HL-60 (cell line): ENCODE measurements around the gene CCDC187.

Experiments used
- DNase-seq, 2 experiments: peaks; one replicate each; pipeline ENCODE4 v3.0.0-alpha.2; 2010 to 2020; ENCODE audit warnings: low read depth in 1 of 2, low spot score in 1 of 2
- H3K27ac ChIP-seq: fragments of 250-450 bp; sonication (Bioruptor Pico); replicated peaks from 2 replicates; pipeline ENCODE4 v1.5.1; 2020; ENCODE audit warnings: mild to moderate bottlenecking, moderate library complexity
- H3K27me3 ChIP-seq: fragments of 250-450 bp; sonication (Bioruptor Pico); 2 replicates; pipeline ENCODE4 v1.5.1; 2021; ENCODE audit warnings: mild to moderate bottlenecking, moderate library complexity; ENCODE audit not compliant: insufficient read depth, poor library complexity, severe bottlenecking
- H3K4me3 ChIP-seq: replicated peaks from 2 replicates; pipeline ENCODE4 v1.5.1; 2011; ENCODE audit warnings: mild to moderate bottlenecking, control low read depth, low read length; ENCODE audit not compliant: insufficient read depth
- CTCF ChIP-seq: IDR thresholded peaks from one replicate; pipeline ENCODE4 v1.5.1; 2011; ENCODE audit warnings: low read length, control low read depth, inconsistent platforms; ENCODE audit not compliant: insufficient read depth
- GABPA ChIP-seq: IDR thresholded peaks from 2 replicates; pipeline ENCODE4 v1.6.1; 2012; ENCODE audit warnings: low read depth
- POLR2AphosphoS5 ChIP-seq: IDR thresholded peaks from 2 replicates; pipeline ENCODE4 v1.6.1; 2012; ENCODE audit warnings: low read depth
- SPI1 ChIP-seq: IDR thresholded peaks from 2 replicates; pipeline ENCODE4 v1.6.1; 2012; ENCODE audit warnings: low read depth, mild to moderate bottlenecking, borderline replicate concordance
- TF ChIP-seq, protein P1 (sequence below): IDR thresholded peaks from 2 replicates; pipeline ENCODE4 v1.6.1; 2012; ENCODE audit warnings: low read depth; ENCODE audit not compliant: insufficient replicate concordance

The CCDC187 gene

DNA sequence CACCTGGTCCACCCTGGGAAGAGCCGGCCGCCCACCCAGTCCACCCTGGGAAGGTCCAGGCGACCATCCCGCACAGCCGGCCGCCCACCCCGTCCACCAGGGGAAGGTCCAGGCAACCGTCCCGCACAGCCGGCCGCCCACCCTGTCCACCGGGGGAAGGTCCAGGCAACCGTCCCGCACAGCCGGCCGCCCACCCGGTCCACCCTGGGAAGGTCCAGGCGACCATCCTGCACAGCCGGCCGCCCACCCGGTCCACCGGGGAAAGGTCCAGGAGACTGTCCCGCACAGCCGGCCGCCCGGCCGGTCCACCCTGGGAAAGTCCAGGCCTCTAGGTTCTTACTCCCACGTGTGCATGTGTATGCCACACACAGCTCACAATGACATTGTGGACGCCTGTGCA is 51.6 kb downstream of the CCDC187 start:
- DNase-seq, result no peak
- Histone ChIP-seq H3K4me3 (no peak overlapping the region), H3K27me3 (peaks cover 4% of the 10 kb centered on the region), H3K27ac (no peak overlapping the region)
- TF ChIP-seq POLR2AphosphoS5 (no peak), GABPA (no peak), CTCF (no peak), SPI1 (no peak)
- TF ChIP-seq, protein P1, sequence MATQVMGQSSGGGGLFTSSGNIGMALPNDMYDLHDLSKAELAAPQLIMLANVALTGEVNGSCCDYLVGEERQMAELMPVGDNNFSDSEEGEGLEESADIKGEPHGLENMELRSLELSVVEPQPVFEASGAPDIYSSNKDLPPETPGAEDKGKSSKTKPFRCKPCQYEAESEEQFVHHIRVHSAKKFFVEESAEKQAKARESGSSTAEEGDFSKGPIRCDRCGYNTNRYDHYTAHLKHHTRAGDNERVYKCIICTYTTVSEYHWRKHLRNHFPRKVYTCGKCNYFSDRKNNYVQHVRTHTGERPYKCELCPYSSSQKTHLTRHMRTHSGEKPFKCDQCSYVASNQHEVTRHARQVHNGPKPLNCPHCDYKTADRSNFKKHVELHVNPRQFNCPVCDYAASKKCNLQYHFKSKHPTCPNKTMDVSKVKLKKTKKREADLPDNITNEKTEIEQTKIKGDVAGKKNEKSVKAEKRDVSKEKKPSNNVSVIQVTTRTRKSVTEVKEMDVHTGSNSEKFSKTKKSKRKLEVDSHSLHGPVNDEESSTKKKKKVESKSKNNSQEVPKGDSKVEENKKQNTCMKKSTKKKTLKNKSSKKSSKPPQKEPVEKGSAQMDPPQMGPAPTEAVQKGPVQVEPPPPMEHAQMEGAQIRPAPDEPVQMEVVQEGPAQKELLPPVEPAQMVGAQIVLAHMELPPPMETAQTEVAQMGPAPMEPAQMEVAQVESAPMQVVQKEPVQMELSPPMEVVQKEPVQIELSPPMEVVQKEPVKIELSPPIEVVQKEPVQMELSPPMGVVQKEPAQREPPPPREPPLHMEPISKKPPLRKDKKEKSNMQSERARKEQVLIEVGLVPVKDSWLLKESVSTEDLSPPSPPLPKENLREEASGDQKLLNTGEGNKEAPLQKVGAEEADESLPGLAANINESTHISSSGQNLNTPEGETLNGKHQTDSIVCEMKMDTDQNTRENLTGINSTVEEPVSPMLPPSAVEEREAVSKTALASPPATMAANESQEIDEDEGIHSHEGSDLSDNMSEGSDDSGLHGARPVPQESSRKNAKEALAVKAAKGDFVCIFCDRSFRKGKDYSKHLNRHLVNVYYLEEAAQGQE, result no peak

DNA sequence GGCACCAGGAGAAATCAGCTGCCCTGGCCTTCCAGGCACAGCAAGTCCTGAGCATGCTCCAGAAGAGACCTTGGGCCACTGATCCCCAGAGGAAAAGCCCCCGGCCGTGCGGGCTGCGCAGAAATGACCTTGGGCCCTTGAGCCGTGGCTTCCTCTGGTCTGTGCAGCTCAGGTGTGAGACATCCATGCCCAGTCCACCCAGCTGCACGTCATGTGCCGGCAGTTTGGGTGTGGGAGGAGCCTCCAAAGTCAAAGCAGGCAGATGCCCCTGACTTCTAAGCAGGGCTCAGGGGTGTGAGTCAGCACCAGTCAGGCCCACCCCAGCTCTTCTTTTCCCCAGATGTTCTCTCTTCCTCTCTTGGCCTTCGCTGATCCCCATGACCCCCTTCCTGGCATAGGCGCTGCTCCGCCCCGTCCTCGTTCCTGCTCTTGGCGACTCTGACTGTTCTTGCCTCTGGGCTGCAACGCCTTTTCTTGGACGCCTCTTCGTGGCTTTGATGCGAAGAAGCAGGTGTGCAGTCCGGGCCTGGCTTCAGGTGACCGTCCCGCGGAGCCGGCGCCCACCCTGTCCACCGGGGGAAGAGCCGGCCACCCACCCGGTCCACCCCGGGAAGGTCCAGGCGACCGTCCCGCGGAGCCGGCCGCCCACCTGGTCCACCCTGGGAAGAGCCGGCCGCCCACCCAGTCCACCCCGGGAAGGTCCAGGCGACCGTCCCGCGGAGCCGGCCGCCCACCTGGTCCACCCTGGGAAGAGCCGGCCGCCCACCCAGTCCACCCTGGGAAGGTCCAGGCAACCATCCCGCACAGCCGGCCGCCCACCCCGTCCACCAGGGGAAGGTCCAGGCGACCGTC is 52.4 kb downstream of the CCDC187 start:
- Histone ChIP-seq H3K27ac (no peak overlapping the region), H3K27me3 (peaks cover 4% of the 10 kb centered on the region), H3K4me3 (no peak overlapping the region)
- no peak for TF ChIP-seq GABPA
- TF ChIP-seq SPI1, result no peak
- TF ChIP-seq CTCF, result no peak
- TF ChIP-seq POLR2AphosphoS5, result no peak
- TF ChIP-seq, protein P1, result no peak
- no peak for DNase-seq

GRCh38 chr9:136250676-136251075 is 53.2 kb downstream of the CCDC187 start:
- H3K27me3 ChIP-seq, result peaks cover 4% of the 10 kb centered on the region
- TF ChIP-seq POLR2AphosphoS5, result no peak
- TF ChIP-seq SPI1, result no peak
- no peak for TF ChIP-seq CTCF
- TF ChIP-seq, protein P1, result no peak
- TF ChIP-seq GABPA, result no peak
- H3K27ac ChIP-seq, result no peak overlapping the region
- no peak for DNase-seq
- H3K4me3 ChIP-seq, result no peak overlapping the region
